ENCODE results near the gene KCNH3.
"Not testable (repeated sequence)": the region's sequence is repeated elsewhere in the genome, so short reads cannot be mapped to it uniquely, and the experiment has no call there.

Gene KCNH3

DNA sequence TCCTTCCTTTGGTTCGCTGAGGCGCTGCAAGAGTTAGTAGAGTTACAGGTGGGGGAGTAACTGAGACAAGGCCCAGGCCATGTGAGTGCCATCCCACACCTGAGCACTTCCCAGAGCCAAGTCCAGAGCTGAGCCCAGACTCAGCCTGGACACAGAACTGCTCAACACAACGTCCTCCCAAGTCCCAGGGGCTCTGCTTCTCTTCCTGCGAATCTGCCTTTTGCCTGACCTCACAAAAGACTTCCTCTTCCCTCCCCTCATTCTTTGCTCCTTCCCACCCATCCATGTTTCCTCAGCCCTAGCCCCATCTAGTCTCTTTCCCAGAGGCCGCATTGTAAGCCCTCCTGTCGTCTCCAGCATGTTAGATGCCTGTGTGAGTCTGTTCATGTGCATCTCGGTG, 45.8 kb downstream of the KCNH3 start:
- Histone ChIP-seq H3K36me3 (replicated peaks) (peaks cover 9% of the 10 kb centered on the region), H3K9me3 (no peaks in the 10 kb centered on the region), H3K27me3 (ENCODE audit: low read depth) (no peaks in the 10 kb centered on the region), H3K4me1 (no peaks in the 10 kb centered on the region), H3K4me3 (no peak overlapping the region)
- in situ Hi-C loops (cut with MboI; ENCODE audit: low sequenced_read_pairs): no loop called here
- DNase-seq (ENCODE audit: low spot score in 2 of 2): no peak

DNA sequence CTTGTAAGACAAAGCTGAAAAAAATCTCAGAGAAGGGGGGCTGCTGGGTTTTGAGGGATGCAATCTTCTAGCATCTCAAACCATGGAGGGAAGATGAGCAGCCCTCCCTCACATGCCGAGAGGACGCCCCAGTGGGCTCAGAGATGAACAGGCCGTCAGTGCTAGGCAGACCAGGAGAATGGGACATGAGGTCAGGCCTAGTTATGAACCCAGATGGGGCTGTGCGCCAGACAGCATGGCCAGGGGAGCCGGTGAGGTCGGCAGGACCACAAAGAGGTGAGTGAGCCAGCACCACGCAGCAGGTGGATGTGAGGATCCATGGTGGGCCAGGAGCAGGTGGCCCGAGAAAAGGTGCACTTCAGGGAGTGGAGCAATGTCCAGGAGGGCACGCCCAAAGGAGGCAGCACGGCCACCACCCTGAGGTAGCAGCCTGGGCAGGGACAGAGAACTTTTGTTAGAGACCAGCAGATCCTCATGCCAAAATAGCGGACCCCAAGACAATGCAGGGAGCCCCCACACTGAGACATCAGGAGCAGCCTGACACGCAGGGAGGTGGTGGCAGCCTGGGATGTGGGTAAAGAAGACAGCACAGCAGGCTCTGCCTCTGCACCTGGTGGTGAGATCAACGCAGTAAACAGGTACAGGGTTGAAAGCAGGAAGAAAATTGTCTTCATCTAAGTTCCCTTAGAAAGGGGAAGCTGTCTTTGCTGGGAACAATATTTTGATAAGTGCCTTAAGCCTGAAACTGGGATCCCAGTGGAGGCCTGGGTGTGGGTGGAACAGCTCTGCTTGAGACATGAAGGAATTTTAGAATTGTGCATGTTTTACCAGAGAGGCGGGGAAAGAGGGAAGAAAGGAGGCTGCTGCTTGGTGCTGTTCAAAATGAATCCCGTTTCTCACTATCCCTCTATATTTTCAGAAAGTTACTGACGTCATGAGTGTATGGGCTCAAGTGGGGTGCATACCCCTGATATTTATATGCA, 46.9 kb downstream of the KCNH3 start:
- no peak for DNase-seq (ENCODE audit: low spot score in 2 of 2)
- Histone ChIP-seq H3K4me3 (no peak overlapping the region), H3K9me3 (no peaks in the 10 kb centered on the region), H3K27me3 (ENCODE audit: low read depth) (no peaks in the 10 kb centered on the region), H3K36me3 (replicated peaks) (peaks cover 9% of the 10 kb centered on the region), H3K4me1 (no peaks in the 10 kb centered on the region)
- in situ Hi-C loops (cut with MboI; ENCODE audit: low sequenced_read_pairs): no loop called here

GRCh38 chr12:49587174-49587908, 48.5 kb downstream of the KCNH3 start:
- no peak overlapping the region for H3K4me3 ChIP-seq
- peaks cover 9% of the 10 kb centered on the region for H3K36me3 ChIP-seq (replicated peaks)
- no peaks in the 10 kb centered on the region for H3K4me1 ChIP-seq
- DNase-seq (ENCODE audit: low spot score in 2 of 2): no peak
- H3K9me3 ChIP-seq: no peaks in the 10 kb centered on the region
- no peaks in the 10 kb centered on the region for H3K27me3 ChIP-seq (ENCODE audit: low read depth)
- in situ Hi-C loops (cut with MboI; ENCODE audit: low sequenced_read_pairs): no loop called here

DNA sequence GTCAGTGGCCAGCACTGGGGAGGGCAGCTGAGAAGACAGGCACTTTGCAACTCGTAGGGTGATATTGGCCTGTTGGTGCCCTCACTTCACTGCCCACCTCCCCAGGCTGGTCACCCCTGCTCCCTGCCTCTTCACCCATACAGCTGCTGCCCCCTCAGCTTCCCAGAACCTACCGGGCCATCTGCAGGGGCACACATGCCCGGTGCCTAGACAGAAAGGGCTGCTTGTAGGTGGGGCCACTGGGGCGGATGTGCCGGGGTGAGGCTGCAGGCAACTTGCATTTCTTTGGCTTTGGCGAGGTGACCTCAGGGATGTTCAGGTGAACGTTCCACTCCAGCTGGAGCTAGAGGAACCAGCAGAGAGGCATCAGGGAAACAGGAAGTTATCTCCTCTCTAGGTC, 49.5 kb downstream of the KCNH3 start:
- H3K9me3 ChIP-seq: no peaks in the 10 kb centered on the region
- H3K4me3 ChIP-seq: no peak overlapping the region
- no peak for DNase-seq (ENCODE audit: low spot score in 2 of 2)
- H3K4me1 ChIP-seq: no peaks in the 10 kb centered on the region
- H3K36me3 ChIP-seq (replicated peaks): peaks cover 6% of the 10 kb centered on the region
- in situ Hi-C loops (cut with MboI; ENCODE audit: low sequenced_read_pairs): no loop called here
- no peaks in the 10 kb centered on the region for H3K27me3 ChIP-seq (ENCODE audit: low read depth)

- in situ Hi-C loops (cut with MboI; ENCODE audit: low sequenced_read_pairs): no loop called here
- Histone ChIP-seq H3K4me3 (no peak overlapping the region), H3K4me1 (no peaks in the 10 kb centered on the region), H3K9me3 (no peaks in the 10 kb centered on the region), H3K36me3 (replicated peaks) (no peaks in the 10 kb centered on the region; the same call in 1 of the 2 replicates), H3K27me3 (ENCODE audit: low read depth) (no peaks in the 10 kb centered on the region)
- no peak for DNase-seq (ENCODE audit: low spot score in 2 of 2)
These were observed 50.1 kb downstream of the KCNH3 start for GRCh38 chr12:49588721-49589516.

GRCh38 chr12:49598527-49598926, 59.7 kb downstream of the KCNH3 start:
- Histone ChIP-seq H3K4me1 (no peaks in the 10 kb centered on the region), H3K9me3 (no peaks in the 10 kb centered on the region), H3K4me3 (no peak overlapping the region), H3K36me3 (replicated peaks) (no peaks in the 10 kb centered on the region), H3K27me3 (ENCODE audit: low read depth) (no peaks in the 10 kb centered on the region)
- in situ Hi-C loops (cut with MboI; ENCODE audit: low sequenced_read_pairs): no loop called here
- no peak for DNase-seq (ENCODE audit: low spot score in 2 of 2)

DNA sequence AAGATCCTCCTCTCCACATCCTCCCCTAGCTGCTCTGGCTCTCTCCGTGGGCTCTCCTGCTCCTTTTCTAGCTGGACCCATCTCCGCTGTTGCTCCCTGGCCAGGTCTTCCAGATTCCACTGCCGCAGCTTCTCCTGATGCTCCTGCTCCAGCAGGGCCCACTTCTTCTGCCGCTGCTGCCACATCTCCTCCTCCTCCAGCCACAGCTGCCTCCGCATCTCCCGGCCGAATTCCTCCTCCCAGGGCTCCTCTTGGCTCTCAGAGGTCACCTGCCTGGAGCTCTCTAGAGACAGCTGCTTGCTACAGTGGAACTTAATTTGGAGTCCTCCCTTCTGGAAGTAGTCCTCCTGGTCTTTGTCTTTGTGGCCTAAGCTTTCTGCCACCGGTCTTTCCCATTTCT, 61.1 kb downstream of the KCNH3 start:
- in situ Hi-C loops (cut with MboI; ENCODE audit: low sequenced_read_pairs): no loop called here
- DNase-seq (ENCODE audit: low spot score in 2 of 2): no peak

DNA sequence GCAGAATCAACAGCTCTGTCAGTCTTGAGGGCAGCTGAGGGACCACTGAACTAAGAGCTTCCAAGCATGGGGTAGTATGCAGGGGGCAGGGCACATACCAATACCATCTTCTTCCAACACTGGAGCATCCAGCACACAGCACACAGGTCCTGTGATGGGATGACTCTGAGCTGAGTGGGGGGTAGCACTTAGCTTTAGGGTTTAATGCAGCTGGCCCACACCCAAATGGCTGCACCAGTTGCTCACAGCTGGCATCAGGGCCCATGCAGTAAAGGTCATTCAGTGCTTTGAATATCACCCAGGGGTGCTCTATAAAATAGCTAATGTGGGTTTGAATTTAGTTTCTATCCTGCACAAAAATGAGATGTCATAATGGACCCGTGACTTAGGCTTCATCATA, 64.9 kb downstream of the KCNH3 start:
- H3K4me3 ChIP-seq: no peak overlapping the region
- no peak for DNase-seq (ENCODE audit: low spot score in 2 of 2)
- no peaks in the 10 kb centered on the region for H3K36me3 ChIP-seq (replicated peaks)
- H3K9me3 ChIP-seq: no peaks in the 10 kb centered on the region
- H3K27me3 ChIP-seq (ENCODE audit: low read depth): no peaks in the 10 kb centered on the region
- no peaks in the 10 kb centered on the region for H3K4me1 ChIP-seq
- in situ Hi-C loops (cut with MboI; ENCODE audit: low sequenced_read_pairs): no loop called here

More for the DNA sequence above, 61.1 kb downstream of the KCNH3 start:
- Histone ChIP-seq H3K4me1 (no peaks in the 10 kb centered on the region), H3K27me3 (ENCODE audit: low read depth) (no peaks in the 10 kb centered on the region), H3K9me3 (no peaks in the 10 kb centered on the region), H3K36me3 (replicated peaks) (no peaks in the 10 kb centered on the region), H3K4me3 (no peak overlapping the region)

- Histone ChIP-seq H3K36me3 (replicated peaks) (no peaks in the 10 kb centered on the region), H3K9me3 (no peaks in the 10 kb centered on the region), H3K4me3 (no peak overlapping the region), H3K4me1 (no peaks in the 10 kb centered on the region), H3K27me3 (ENCODE audit: low read depth) (no peaks in the 10 kb centered on the region)
- in situ Hi-C loops (cut with MboI; ENCODE audit: low sequenced_read_pairs): no loop called here
- DNase-seq (ENCODE audit: low spot score in 2 of 2): no peak
These were observed 66.0 kb downstream of the KCNH3 start for GRCh38 chr12:49604856-49605255.

- in situ Hi-C loops (cut with MboI; ENCODE audit: low sequenced_read_pairs); H3K9me3 ChIP-seq; H3K27me3 ChIP-seq (ENCODE audit: low read depth); DNase-seq (ENCODE audit: low spot score in 2 of 2); H3K4me3 ChIP-seq; H3K4me1 ChIP-seq; H3K36me3 ChIP-seq (replicated peaks): not testable (repeated sequence)
These were observed 66.7 kb downstream of the KCNH3 start, which contains the start of gene FAM186B for GRCh38 chr12:49605539-49605938. Gene FAM186B (minus strand): TSS chr12:49605639. CDS start chr12:49605477, 162 bp downstream.

Measured in HAP-1 (cell line).